ENCODE results near the gene IQGAP1.

Gene IQGAP1

DNA sequence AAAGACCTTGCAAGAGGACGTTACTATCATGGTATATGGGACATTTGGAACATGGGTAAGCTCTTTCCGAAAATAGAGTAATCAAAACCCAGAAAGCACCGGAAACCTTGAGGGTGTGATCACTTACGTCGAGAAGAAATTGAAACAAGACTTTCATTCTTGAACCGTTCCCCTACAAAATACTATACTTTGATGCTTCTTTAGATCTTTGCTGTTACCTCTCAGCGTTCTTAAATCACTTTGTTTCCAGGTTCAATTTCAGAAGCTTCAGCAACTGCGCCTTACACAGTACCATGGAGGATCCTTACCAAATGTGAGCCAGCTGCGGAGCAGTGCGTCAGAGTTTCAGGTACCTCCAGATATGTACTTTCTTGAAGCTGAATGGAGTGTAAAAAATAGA, 151.7 kb downstream of the IQGAP1 start:
- DNase-seq = peak; percentile 45

- DNase-seq = no peak
Measured at GRCh38 chr15:90540768-90541167, 152.7 kb downstream of the IQGAP1 start.

DNA sequence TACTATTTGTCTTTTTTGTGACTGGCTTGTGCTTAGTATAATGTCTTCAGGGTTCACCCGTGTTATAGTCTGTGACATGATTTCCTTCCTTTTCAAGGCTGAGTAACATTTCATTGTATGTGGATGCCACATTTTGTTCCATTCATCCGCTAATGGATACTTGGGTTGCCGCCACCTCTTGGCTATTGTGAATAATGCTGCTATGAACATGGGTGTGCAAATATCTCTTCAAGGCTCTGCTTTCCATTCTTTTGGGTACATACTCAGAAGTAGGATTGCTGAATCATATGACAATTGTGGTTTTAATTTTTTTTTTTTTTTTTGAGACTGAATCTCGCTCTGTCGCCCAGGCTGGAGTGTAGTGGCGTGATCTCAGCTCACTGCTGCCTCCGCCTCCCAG, 157.1 kb downstream of the IQGAP1 start:
- no peak for DNase-seq

GRCh38 chr15:90547540-90547939, 159.5 kb downstream of the IQGAP1 start:
- DNase-seq = no peak

DNA sequence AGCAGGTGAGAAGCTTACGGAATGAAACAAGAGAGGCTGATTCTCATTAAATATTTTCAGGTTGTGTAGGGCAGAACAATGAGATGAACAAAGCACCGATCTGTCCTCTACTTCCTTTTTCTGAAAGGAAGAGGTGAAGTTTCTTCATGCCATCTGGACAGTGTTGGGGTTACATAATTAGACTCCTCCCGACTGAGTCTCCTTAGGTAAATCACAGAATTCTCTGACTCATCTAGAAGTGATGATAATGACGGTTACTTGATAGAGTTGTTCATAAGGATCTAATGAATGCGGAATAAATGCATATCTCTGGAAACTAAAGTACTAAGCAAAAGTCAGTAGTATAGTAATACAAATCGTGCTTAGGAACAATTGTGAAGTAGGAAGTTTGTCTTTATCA, 162.9 kb downstream of the IQGAP1 start:
- no peak for DNase-seq

Measured in activated CD4-positive, alpha-beta T cell treated with anti-CD3 and anti-CD28 coated beads, Interleukin-2, amount 50 U/mL, for 16 hours (primary cell).